GM18873 (cell line): Measurements from ENCODE around the gene SUGCT.
"Not testable (repeated sequence)": the region's sequence is repeated elsewhere in the genome, so short reads cannot be mapped to it uniquely, and the experiment has no call there.

Experiments
- ATAC-seq: cut with Tn5 transposase; IDR thresholded peaks from one replicate; pipeline ENCODE4 v1.9.1; 2021; ENCODE audit warnings: mild to moderate bottlenecking, moderate library complexity, moderate number of reproducible peaks; ENCODE audit not compliant: unreplicated experiment, low FRiP score

SUGCT gene

DNA sequence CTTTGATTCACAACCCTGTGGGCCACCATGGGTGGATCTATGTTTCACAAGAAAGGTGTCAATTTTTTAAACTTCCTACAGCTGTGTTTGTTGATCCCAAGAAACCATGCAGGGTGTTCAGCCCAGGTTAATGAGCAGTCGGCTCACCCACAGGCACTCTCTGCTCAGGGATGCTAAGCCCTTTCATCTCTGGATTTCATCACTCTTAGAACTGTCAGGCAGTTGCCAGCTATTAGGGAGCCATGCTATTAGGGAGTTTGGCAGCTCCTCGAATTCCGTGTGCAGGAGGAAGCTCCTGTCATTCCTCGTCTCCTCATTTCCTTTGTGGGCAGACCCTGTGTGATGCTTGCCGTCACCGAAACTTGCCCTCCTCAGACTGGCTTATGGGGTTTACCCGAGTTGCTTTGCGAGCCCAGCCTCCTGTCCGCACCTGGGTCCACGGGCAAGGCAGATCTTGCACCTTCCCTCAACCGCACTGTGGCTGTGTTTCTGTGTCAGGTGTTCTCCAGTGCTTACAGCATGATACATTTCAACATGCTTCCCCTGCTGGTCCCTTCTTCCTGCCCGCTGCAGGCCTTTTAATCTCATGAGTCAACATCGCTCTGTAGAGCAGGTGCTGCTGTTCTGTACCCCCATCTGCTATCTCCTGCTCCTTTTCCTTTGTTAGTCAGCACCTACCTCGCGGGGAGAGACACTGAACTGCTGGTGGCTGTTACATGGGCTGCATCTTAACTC, 509.8 kb downstream of the SUGCT start:
- no peak for ATAC-seq

DNA sequence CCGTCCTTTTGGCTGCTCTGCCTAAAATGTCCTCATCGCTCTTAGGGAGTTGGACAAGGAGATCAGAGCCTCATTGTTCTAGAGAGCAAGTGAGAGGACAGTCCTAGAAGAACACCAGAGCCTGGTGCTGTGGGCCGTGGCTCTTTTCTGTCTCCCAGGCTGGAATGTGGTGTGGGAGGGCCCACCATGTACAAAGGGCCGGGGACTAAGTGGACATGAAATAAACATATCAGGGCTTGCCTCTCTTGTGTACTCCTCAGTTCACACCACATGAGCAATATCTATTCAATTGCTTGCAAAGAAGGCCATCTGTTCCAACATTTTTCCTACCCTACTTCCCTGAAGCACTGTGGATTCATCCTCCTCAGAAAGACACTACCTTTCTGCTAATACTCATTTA, 510.4 kb downstream of the SUGCT start:
- no peak for ATAC-seq

DNA sequence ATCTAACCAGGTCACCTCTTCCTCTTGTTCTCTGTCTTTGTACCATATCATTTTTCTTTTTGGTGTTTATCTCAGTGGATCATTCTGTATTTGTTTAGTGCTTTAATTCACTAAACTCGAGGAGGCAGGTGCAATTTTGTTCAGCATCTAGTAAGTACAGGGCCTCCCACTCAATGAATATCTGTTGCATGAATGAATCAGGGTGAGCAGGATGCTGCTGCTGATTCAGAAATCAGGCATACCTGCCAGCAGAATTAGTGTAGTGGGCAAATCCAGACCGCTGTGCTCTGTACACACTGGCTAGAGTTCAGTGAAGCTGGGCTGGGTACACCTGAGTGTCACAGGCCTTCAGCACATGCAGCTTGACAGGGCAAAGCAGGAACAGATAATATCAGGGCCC, 511.9 kb downstream of the SUGCT start:
- no peak for ATAC-seq

DNA sequence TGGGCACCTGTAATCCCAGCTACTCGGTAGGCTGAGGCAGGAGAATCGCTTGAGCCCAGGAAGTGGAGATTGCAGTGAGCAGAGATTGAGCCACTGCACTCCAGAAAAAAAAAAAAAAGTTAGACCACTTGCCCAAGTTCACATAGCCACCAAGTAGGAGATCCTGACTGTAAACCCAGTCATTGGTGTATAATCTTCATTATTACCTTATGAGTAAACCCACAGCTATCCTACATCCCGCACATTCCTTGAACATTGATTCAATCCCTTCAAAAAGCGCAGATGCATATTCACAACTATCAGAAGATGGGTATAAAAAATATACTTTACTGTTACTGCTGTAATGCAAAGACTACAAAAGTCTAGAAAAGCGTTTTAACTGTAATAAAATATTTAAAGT, 512.9 kb downstream of the SUGCT start:
- no peak for ATAC-seq

DNA sequence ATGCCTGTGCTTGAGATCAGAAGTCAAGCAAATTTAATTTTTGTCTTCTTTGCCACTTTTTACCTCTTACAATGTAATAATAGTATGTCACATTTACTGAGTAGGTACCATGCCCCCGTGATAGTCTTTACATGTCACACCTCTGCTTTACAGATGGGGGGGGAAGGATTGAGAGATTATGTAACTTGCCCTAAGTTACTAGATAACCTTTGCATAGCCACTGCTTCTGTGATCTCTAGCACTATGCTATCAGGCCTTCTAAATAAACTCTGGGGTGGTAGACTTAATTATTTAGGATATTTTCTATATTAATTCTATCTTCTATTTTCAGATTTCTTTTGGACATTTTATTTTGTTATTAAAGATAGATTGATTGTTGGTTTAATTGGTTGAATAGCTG, 514.4 kb downstream of the SUGCT start:
- ATAC-seq = no peak

DNA sequence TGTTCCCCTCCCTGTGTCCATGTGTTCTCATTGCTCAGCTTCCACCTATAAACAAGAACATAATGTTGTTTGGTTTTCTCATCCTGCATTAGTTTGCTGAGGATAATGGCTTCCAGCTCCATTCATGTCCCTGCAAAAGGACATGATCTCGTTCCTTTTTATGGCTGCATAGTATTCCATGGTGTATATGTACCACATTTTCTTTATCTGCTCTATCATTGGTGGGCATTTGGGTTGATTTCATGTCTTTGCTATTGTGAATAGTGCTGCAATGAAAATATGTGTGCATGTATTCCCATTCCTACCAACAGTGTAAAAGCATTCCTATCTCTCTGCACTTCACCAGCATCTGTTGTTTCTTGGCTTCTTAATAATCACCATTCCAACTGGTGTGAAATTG, 516.1 kb downstream of the SUGCT start:
- not testable (repeated sequence) for ATAC-seq

DNA sequence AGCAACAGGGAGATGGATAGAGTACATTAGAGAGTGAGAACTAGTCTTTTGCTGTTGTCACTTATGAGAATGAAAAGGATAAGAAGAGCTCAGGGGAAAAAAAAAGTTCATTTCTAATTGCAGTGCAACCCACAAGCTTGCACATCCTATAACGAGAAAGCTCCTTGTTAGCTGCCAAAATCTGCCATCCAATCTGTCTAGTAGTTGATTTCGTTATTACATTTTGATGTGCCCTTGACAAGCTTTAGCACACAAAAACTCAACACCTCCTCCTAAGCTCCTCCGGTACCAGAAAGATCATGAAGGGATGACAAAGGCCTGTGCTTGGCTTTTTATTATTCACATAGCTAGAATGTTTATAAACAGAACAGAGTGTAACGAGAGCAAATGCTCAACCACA, 519.4 kb downstream of the SUGCT start:
- ATAC-seq = no peak

DNA sequence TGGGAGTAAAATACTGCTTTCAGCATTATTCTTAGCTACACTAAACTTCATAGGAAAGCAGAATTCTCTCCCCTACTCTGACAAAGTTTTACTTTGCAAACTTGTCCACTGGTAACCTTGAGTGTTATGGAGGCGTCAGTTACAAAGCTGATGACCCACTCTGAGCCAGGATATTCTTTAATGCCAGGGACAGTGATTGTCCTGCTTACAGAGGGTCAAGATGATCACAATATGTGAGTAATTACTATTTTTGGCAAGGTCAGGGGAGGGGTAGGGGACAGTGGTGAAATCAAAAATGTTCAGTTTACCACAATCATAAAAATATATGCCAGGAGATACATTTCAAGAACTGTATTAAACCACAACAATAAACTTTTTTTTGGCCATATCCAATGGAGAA, 520.6 kb downstream of the SUGCT start:
- ATAC-seq = no peak

DNA sequence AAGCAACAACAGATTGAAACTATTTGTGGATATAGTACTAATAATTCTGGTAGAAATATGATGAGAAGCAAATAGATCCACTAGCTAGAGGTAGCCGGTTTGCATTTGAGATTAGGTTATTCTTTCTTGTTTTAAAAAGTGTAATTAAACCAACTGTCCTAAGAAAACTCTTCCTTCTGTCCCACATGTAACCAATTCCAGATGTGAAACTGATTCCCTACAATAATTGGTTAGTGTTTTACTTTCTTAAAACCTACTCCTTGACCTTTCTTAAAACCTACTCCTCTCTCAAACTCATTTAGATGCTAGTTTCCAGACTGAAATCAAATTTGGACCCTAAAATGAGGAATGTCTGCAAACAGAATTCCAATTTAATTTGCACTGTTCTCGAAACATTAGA, 521.5 kb downstream of the SUGCT start:
- no peak for ATAC-seq

DNA sequence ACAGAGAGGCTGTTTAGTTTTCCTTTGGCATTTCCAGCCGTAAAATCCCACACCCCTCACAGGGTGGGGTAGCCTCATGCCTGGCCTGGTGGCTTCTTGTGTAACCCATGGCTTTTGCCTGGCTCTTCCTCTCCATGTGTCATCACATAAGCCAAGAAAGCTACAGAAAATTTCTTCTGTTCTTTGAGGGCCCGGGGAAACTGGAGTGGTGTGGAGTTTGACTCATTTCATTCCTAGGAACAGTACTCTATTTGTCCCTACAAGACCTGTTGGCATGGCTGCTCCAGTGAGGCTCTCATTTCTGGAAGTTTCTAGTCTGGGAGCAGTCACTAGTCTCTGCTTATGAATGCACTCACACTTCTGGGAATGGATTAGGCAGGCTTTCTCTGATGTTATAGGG, 523.9 kb downstream of the SUGCT start:
- ATAC-seq = no peak

DNA sequence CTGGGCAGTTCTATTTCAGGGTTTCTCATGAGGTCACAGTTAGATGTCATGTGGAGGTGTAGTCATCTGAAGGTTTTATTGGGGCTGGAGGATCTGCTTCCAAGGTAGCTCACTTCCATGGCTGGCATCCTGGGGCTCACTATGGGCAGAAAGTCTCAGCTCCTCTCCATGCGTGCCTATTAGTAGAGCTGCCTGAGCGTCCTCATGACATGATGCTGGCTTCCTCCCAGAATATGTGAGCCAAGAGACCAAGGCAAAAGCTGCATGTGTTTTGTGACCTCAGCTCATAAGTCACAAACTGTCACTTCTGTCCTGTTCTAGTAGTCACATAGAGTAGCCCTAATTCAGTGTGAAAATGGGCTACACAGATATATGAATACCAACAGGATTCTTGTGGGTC, 524.4 kb downstream of the SUGCT start:
- no peak for ATAC-seq

DNA sequence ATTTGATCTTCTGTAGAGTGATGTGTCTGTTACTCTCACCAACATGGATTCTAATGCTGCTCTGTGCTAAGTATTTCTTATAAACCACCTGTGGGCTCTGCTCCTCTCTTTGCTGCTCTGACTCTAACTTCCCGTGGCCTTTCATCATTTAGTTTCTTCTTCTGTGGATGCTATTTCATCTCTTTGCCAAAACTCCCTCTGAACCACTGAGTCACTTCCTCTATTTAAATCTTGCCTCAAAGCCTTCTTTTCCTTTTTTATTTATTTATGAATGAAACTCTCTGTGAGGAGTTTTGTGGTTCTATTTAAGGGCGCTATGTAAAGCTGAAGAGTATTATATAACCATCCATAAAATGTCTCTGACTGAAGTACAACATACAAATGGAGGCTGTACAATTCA, 538.5 kb downstream of the SUGCT start:
- no peak for ATAC-seq

DNA sequence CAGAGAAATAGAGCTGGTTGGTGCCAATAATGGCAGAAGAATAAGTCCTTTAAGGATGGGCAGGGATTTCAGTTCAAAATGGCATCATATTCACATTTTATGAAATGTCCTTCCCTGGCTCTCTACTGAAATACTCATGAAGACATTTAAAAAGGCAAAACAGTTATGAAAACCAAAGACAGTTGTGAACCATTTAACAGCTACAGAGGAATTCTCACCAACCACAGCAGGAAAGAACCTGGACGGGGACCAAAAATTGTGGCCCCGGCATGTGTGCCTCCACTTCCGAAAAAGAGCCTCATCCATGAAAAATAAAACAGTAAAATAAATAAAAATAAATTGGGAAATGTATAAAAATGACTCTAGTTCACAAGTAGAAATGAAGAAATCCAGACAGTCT, 539.5 kb downstream of the SUGCT start:
- ATAC-seq = no peak

DNA sequence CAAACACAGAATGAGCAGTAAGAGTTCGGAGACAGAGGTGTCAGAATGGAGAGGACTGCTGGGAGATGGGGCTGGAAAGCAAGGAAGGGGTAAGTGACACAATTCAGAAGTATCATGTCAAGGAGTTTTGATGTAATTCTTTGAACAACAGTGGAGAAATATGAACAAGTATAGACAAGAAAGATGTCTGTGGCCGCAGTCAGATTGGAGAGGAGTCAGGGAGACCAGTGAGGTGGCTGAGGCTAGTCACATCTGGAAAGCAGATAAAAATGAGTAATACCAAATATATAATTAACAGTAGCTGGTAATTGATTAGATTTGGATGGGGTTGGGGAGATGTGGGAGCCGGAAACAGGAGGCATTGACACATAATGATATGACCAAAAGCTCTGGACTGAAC, 540.9 kb downstream of the SUGCT start:
- no peak for ATAC-seq

DNA sequence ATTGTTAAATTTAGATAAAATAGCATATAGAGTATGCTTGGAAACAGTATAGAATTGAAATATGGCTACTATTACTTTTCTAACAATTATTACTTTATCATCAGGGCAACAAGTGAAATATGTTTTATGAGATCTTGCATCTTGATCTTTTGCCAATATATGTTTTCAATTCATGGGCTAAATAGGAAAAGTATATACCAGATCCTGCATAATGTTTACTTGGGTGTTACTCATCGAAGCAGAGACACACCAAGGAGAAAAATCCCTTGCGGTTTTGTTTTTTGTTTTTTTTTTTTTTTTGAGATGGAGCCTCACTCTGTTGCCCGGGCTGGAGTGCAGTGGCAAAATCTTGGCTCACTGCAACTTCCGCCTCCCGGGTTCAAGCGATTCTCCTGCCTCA, 541.4 kb downstream of the SUGCT start:
- ATAC-seq = no peak

DNA sequence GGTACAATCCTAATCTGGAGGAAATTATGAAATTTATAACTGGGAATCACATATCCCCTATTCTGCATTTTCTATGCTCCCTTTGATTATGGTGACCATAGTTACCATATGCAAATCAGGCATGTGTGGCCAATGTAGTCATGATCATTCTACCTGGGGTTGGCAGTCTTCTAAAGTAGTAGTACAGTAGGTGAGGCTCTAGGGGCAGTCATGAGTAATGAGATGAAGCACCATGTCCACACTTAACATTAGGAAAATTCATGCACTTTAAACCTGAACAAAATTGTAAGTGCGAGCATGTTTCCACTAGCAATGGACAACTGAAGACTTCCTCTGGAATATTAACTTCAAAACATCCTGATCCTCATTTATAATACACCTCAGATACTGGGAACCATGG, 545.9 kb downstream of the SUGCT start:
- ATAC-seq = peak; percentile 76

DNA sequence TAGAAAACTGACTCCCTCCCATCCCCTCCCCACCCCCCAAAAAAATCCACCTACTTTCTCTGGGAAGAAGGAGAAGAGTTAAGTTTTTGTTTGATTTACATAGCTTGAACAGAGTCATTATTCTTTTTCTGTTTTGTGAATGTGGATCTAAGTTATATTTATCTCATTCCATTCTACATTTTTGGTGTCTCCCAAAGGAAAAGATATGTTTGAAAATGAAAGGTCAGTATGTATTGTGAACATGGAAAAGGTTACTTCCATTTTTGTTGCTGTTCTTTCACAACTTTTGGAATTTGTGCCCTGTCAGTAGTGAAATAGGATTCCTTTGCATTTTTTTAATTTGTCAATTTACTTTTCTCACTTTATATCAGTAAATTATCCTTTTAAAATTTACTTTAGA, 547.9 kb downstream of the SUGCT start:
- ATAC-seq = no peak

DNA sequence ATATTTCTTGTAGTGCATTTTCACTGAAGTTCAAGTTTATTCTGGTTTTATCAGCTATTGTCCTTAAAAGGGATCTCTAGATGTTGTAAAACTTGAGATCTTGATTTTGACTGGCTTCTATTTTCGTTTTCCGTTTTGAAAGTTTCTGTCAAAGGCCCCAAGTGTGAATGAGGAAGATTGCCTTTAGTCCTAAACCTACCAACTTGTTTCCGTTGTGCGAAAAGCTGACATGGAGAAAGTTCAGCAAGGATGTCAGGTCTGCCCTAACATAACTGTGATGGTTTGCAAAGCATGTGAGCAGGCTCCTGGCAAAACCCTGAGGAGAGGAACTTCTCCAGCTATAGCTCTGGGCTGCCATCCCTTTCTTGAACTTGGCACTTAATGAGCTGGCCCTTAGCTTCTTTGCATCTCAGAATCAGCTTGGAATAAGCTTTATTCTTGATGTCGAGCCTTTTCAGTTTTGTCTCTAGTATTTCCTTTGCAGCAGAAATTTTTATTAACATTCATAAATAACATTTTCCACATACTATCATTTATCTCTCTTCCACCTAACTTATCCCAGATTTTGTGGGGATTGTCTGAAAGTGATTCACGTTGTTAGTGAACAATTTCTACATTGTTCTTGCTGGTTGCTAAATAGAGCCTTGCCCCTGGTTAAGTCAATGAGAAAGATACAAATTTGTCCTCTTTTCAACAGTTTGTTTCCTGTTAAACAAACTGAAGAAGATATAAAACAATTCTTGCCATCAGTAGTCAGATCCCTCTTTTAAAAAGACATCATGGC, 559.4 kb downstream of the SUGCT start:
- no peak for ATAC-seq

DNA sequence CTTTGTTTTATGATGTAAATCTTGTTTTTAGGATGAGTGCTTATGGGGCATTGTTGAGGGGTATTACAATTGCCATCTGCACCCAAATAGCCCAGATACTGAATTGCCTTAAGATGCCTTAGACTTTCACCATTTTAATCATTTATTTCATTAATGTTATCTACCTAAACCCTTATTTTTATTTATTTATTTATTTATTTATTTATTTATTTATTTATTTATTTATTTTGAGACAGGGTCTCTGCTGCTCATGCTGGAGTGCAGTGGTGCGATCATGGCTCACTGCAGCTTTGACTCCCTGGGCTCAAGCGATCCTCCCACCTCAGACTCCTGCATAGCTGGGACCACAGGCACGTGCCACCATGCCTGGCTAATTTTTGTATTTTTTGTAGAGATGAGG, 560.2 kb downstream of the SUGCT start:
- ATAC-seq = no peak

DNA sequence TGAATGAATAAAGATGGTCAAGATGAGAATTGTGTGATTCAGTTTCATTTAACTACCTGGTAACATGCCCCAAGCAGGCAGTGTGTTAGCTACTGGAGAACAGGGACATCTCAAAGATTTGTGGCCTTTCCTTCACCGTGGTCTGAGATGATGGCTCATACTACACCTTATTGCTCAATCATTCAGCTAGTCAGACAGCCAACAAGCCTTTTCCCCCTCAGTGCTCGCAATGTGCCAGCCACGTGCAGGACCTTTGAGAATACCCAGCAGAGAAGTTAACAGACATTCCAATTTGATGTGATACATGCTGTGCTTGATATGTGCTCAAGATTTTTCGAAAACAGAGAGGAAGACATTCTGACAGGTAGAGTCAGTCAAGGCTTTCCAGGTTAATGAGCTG, 562.8 kb downstream of the SUGCT start:
- no peak for ATAC-seq

DNA sequence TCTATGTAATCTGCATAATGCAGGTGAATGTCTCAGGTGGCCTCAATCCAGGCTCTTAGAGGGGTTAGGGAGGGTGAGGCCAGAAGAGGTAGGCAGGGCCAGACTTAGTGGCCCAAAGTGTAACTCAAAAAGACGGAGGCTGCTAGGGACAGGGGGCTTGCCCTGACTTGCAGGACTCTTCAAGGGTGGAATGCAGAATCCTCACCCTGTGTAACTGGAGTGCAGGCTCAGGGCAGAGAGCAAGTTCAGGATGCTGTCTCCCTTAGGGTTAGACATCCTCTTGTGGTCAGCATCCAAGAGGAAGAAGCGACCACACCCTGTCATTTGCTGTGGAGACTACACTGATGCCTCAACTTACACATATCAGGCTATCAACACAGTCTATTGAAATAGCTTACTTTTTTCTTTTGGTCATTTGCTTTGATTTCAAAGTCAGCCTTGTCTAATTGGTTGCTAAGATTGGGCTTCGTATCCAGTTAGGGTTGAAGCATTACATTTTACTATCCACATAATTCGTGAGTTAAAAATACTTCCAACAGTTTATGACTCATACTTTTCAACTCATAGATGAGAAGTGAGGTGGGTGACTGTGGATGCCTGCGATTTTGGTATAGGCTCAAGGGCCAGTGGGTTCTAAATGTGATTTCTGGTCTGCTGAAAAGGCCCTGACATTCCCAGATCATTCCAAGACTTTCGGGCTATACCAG, 563.6 kb downstream of the SUGCT start:
- no peak for ATAC-seq

DNA sequence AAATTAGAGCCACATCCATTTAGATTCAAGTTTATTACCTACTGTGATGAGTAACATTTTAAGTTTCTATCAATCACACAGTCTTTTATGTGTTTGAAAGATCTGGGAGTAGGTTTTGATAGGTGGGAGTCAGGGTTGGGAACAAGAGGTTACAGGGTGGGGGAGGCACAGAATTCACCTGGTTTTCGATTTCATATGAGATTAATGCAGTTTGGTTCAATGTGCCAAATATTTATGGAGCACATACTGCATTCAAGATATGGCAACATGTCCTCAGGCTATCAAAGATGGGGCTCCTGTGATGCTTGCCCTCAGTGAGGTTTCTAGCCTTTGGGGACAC, 564.1 kb downstream of the SUGCT start:
- ATAC-seq = no peak
